Liver (tissue), 9 donors: ENCODE data around the gene ALPP. TPM values are rescaled to one million over a fixed set of nuclear protein-coding genes. Genes with fewer than 3 reads are reported as not detected.

Experiments
- DNase-seq: peaks from one replicate; pipeline ENCODE4 v3.0.0-alpha.2; 2017; ENCODE audit warnings: low spot score
- H3K27ac ChIP-seq, 2 donors: one replicate each; pipeline ENCODE4 v1.7.0; 2013; ENCODE audit warnings: inconsistent platforms in 2 of 2, low read length in 2 of 2, control low read depth in 1 of 2, low read depth in 1 of 2, mild to moderate bottlenecking in 1 of 2
- H3K27me3 ChIP-seq, 4 donors: one replicate each; pipeline versions ENCODE4 v1.6.1 to v1.7.0; 2013; ENCODE audit warnings: low read length in 3 of 4, inconsistent platforms in 1 of 4, mild to moderate bottlenecking in 1 of 4, moderate library complexity in 1 of 4; ENCODE audit not compliant: control insufficient read depth in 4 of 4, insufficient read depth in 4 of 4
- H3K36me3 ChIP-seq, 4 donors: one replicate each; pipeline versions ENCODE4 v1.6.1 to v1.7.0; 2013; ENCODE audit warnings: low read length in 3 of 4, mild to moderate bottlenecking in 3 of 4, low read depth in 1 of 4, moderate library complexity in 1 of 4; ENCODE audit not compliant: control insufficient read depth in 4 of 4, insufficient read depth in 3 of 4
- H3K4me1 ChIP-seq, 4 donors: one replicate each; pipeline versions ENCODE4 v1.6.1 to v1.7.0; 2013; ENCODE audit warnings: low read length in 3 of 4, mild to moderate bottlenecking in 3 of 4, moderate library complexity in 1 of 4; ENCODE audit not compliant: control insufficient read depth in 4 of 4, insufficient read depth in 4 of 4
- H3K4me3 ChIP-seq, 3 donors: one replicate each; pipeline versions ENCODE4 v1.6.1 to v1.7.0; 2013; ENCODE audit warnings: low read length in 3 of 3, control low read depth in 1 of 3, low read depth in 1 of 3, mild to moderate bottlenecking in 1 of 3
- H3K9ac ChIP-seq, 2 donors: one replicate each; pipeline ENCODE4 v1.7.0; 2013; ENCODE audit warnings: low read length in 2 of 2, mild to moderate bottlenecking in 2 of 2, moderate library complexity in 2 of 2, control low read depth in 1 of 2, low read depth in 1 of 2
- H3K9me3 ChIP-seq, 4 donors: one replicate each; pipeline versions ENCODE4 v1.6.1 to v1.7.0; 2013; ENCODE audit warnings: low read length in 3 of 4; ENCODE audit not compliant: control insufficient read depth in 4 of 4
- EGR1 ChIP-seq, 2 donors: IDR thresholded peaks; 2 replicates each; pipeline ENCODE4 v1.6.1; 2016 to 2018; ENCODE audit warnings: antibody characterized with exemption in 2 of 2, low read depth in 2 of 2
- FOXA1 ChIP-seq: IDR thresholded peaks from 2 replicates; pipeline ENCODE4 v1.6.1; 2016; ENCODE audit warnings: antibody characterized with exemption
- FOXA2 ChIP-seq: IDR thresholded peaks from 2 replicates; pipeline ENCODE4 v1.6.1; 2016; ENCODE audit warnings: antibody characterized with exemption
- GABPA ChIP-seq, 2 donors: IDR thresholded peaks in 1 of 2; conservative IDR thresholded peaks in 1 of 2; 2 replicates each; pipeline ENCODE4 v1.6.1; 2016; ENCODE audit warnings: antibody characterized with exemption in 2 of 2, mild to moderate bottlenecking in 1 of 2, moderate library complexity in 1 of 2
- HNF4A ChIP-seq, 2 donors: conservative IDR thresholded peaks; 2 replicates each; pipeline ENCODE4 v1.6.1; 2016; ENCODE audit warnings: antibody characterized with exemption in 2 of 2, mild to moderate bottlenecking in 2 of 2
- HNF4G ChIP-seq: IDR thresholded peaks from 2 replicates; pipeline ENCODE4 v1.6.1; 2016; ENCODE audit warnings: antibody characterized with exemption
- JUND ChIP-seq, 2 donors: IDR thresholded peaks; 2 replicates each; pipeline ENCODE4 v1.6.1; 2016; ENCODE audit warnings: antibody characterized with exemption in 2 of 2
- NR2F2 ChIP-seq: IDR thresholded peaks from 2 replicates; pipeline ENCODE4 v1.6.1; 2016; ENCODE audit warnings: antibody characterized with exemption
- RAD21 ChIP-seq, 2 donors: IDR thresholded peaks; 2 replicates each; pipeline ENCODE4 v1.6.1; 2016; ENCODE audit warnings: antibody characterized with exemption in 2 of 2, mild to moderate bottlenecking in 2 of 2
- RXRA ChIP-seq, 2 donors: IDR thresholded peaks; 2 replicates each; pipeline ENCODE4 v1.6.1; 2017 to 2018; ENCODE audit warnings: antibody characterized with exemption in 2 of 2, mild to moderate bottlenecking in 1 of 2
- SP1 ChIP-seq: IDR thresholded peaks from 2 replicates; pipeline ENCODE4 v1.6.1; 2018; ENCODE audit warnings: antibody characterized with exemption, mild to moderate bottlenecking
- TAF1 ChIP-seq: conservative IDR thresholded peaks from 2 replicates; pipeline ENCODE4 v1.6.1; 2016; ENCODE audit warnings: antibody characterized with exemption, mild to moderate bottlenecking
- YY1 ChIP-seq: IDR thresholded peaks from 2 replicates; pipeline ENCODE4 v1.6.1; 2016; ENCODE audit warnings: antibody characterized with exemption, mild to moderate bottlenecking
- ZBTB33 ChIP-seq: IDR thresholded peaks from 2 replicates; pipeline ENCODE4 v1.6.1; 2016; ENCODE audit warnings: antibody characterized with exemption
- WGBS: extraction: QIAGEN DNeasy Blood & Tissue Kit; methylation state at CpG from one replicate; pipeline ENCODE4 v1.1.7; 2013; 5-methylcytosine and 5-hydroxymethylcytosine counted together
- polyA plus RNA-seq, 2 donors: library from polyadenylated mRNA; stranded (reverse) in 1 of 2; unstranded in 1 of 2; fragments of 200-250 nt in 1 of 2; fragments of >200 nt in 1 of 2; fragmentation: Nextera tagmentation in 1 of 2; extraction: Ambion mirVana in 1 of 2; gene quantifications; one replicate each; pipeline versions ENCODE4 v1.2.1 to v1.2.3, GENCODE V29; 2013 to 2015
- total RNA-seq, 2 donors: library from RNA; depleted of rRNA; stranded (reverse); fragments of >200 nt; gene quantifications; one replicate each; pipeline ENCODE4 v1.2.3, GENCODE V29; 2014
- TF ChIP-seq, protein P1 (sequence below): IDR thresholded peaks from 2 replicates; pipeline ENCODE4 v1.6.1; 2016; ENCODE audit warnings: antibody characterized with exemption
- TF ChIP-seq, protein P2 (sequence below): fragments of 150-350 bp; IDR thresholded peaks from 2 replicates; pipeline ENCODE4 v1.5.1; 2017; ENCODE audit warnings: improper control_type of control experiment, low read depth, low read length; ENCODE audit not compliant: missing input control
- TF ChIP-seq, protein P3 (sequence below): IDR thresholded peaks from 2 replicates; pipeline ENCODE4 v1.6.1; 2016; ENCODE audit warnings: antibody characterized with exemption, mild to moderate bottlenecking
- TF ChIP-seq, protein P4 (sequence below): IDR thresholded peaks from 2 replicates; pipeline ENCODE4 v1.6.1; 2016; ENCODE audit warnings: antibody characterized with exemption
- donor health status: healthy.
- donor health status: healthy.
- donor health status: healthy.
- donor health status: healthy.
- donor health status: healthy.

ALPP gene
- total and polyA plus RNA-seq, 4 donors: not detected

DNA sequence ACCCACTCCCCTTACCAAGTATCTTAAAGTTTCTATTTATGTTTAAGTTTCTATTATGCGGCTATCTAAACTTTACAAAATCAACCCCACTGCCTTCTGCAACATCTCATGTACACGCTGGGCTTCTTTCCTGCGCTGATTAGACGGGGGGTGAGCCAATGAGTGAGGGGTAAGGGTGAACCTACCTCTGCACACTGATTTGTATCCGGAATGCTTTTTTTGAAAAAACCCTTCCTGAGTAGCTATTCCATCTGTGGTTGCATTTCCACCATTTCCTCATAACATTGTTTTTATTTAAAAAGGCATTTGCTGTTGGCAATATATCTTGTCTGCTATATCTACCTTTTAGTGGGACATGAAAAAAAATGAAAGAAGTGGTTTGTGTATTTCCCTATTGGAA lies 34.4 kb downstream of the ALPP start:
- Histone ChIP-seq H3K4me1 (no peaks in the 10 kb centered on the region), H3K9ac (no peak overlapping the region), H3K4me3 (no peak overlapping the region), H3K27ac (no peak overlapping the region), H3K36me3 (no peaks in the 10 kb centered on the region), H3K27me3 (peaks cover 0 to 5% (median 0%) of the 10 kb centered on the region in 4 donors), H3K9me3 (no peaks in the 10 kb centered on the region)
- no peak for DNase-seq
- WGBS: 62% methylated on average over 5 of the region's 5 CpGs
- TF ChIP-seq NR2F2: no peak
- TF ChIP-seq, protein P1, sequence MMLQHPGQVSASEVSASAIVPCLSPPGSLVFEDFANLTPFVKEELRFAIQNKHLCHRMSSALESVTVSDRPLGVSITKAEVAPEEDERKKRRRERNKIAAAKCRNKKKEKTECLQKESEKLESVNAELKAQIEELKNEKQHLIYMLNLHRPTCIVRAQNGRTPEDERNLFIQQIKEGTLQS: no peak
- TF ChIP-seq RXRA (IDR thresholded peaks at IDR 0.05): no peak
- TF ChIP-seq JUND (IDR thresholded peaks at IDR 0.05): no peak
- TF ChIP-seq, protein P2, sequence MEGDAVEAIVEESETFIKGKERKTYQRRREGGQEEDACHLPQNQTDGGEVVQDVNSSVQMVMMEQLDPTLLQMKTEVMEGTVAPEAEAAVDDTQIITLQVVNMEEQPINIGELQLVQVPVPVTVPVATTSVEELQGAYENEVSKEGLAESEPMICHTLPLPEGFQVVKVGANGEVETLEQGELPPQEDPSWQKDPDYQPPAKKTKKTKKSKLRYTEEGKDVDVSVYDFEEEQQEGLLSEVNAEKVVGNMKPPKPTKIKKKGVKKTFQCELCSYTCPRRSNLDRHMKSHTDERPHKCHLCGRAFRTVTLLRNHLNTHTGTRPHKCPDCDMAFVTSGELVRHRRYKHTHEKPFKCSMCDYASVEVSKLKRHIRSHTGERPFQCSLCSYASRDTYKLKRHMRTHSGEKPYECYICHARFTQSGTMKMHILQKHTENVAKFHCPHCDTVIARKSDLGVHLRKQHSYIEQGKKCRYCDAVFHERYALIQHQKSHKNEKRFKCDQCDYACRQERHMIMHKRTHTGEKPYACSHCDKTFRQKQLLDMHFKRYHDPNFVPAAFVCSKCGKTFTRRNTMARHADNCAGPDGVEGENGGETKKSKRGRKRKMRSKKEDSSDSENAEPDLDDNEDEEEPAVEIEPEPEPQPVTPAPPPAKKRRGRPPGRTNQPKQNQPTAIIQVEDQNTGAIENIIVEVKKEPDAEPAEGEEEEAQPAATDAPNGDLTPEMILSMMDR: no peak
- no peak for TF ChIP-seq ZBTB33
- TF ChIP-seq YY1: no peak
- no peak for TF ChIP-seq FOXA2
- no peak for TF ChIP-seq RAD21 (IDR thresholded peaks at IDR 0.05)
- no peak for TF ChIP-seq GABPA (IDR thresholded peaks at IDR 0.05 in 1 of 2, conservative IDR thresholded peaks at IDR 0.05 in 1 of 2)
- TF ChIP-seq SP1: no peak
- no peak for TF ChIP-seq EGR1 (IDR thresholded peaks at IDR 0.05; ENCODE audit: low read depth in 2 of 2)
- TF ChIP-seq, protein P3, sequence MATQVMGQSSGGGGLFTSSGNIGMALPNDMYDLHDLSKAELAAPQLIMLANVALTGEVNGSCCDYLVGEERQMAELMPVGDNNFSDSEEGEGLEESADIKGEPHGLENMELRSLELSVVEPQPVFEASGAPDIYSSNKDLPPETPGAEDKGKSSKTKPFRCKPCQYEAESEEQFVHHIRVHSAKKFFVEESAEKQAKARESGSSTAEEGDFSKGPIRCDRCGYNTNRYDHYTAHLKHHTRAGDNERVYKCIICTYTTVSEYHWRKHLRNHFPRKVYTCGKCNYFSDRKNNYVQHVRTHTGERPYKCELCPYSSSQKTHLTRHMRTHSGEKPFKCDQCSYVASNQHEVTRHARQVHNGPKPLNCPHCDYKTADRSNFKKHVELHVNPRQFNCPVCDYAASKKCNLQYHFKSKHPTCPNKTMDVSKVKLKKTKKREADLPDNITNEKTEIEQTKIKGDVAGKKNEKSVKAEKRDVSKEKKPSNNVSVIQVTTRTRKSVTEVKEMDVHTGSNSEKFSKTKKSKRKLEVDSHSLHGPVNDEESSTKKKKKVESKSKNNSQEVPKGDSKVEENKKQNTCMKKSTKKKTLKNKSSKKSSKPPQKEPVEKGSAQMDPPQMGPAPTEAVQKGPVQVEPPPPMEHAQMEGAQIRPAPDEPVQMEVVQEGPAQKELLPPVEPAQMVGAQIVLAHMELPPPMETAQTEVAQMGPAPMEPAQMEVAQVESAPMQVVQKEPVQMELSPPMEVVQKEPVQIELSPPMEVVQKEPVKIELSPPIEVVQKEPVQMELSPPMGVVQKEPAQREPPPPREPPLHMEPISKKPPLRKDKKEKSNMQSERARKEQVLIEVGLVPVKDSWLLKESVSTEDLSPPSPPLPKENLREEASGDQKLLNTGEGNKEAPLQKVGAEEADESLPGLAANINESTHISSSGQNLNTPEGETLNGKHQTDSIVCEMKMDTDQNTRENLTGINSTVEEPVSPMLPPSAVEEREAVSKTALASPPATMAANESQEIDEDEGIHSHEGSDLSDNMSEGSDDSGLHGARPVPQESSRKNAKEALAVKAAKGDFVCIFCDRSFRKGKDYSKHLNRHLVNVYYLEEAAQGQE: no peak
- no peak for TF ChIP-seq HNF4G
- no peak for TF ChIP-seq TAF1
- TF ChIP-seq FOXA1: no peak
- TF ChIP-seq HNF4A (conservative IDR thresholded peaks at IDR 0.05): no peak
- TF ChIP-seq, protein P4, sequence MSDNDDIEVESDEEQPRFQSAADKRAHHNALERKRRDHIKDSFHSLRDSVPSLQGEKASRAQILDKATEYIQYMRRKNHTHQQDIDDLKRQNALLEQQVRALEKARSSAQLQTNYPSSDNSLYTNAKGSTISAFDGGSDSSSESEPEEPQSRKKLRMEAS: no peak
